HUES64 (cell line): ENCODE data around the gene SEZ6L.

Experiments used
- H3K27ac ChIP-seq: 2 replicates; pipeline ENCODE4 v1.7.0; 2013; ENCODE audit warnings: low read depth, low read length, inconsistent platforms
- H3K27me3 ChIP-seq: 2 replicates; pipeline ENCODE4 v1.6.1; 2013; ENCODE audit warnings: mild to moderate bottlenecking, low read length; ENCODE audit not compliant: insufficient read depth
- H3K36me3 ChIP-seq: 2 replicates; pipeline ENCODE4 v1.6.1; 2013; ENCODE audit warnings: mild to moderate bottlenecking, low read length; ENCODE audit not compliant: insufficient read depth
- H3K4me1 ChIP-seq: 2 replicates; pipeline ENCODE4 v1.6.1; 2013; ENCODE audit warnings: mild to moderate bottlenecking, low read length, moderate library complexity; ENCODE audit not compliant: insufficient read depth
- H3K4me3 ChIP-seq: 2 replicates; pipeline ENCODE4 v1.5.1; 2013; ENCODE audit warnings: mild to moderate bottlenecking, low read length, moderate library complexity
- H3K9ac ChIP-seq: 2 replicates; pipeline ENCODE4 v1.6.1; 2013; ENCODE audit warnings: mild to moderate bottlenecking, low read depth, low read length
- H3K9me3 ChIP-seq: 2 replicates; pipeline ENCODE4 v1.6.1; 2013; ENCODE audit warnings: low read depth, low read length; ENCODE audit not compliant: insufficient read depth
- WGBS: fragments of 150-250, 120-280 bp; methylation state at CpG from one replicate; pipeline ENCODE4 v1.1.7; 2013; ENCODE audit warnings: missing lambda C conversion rate; 5-methylcytosine and 5-hydroxymethylcytosine counted together

SEZ6L gene

GRCh38 chr22:26245001-26245400, 75.7 kb downstream of the SEZ6L start:
- 89% methylated on average over 7 of the region's 7 CpGs for WGBS
- H3K27me3 ChIP-seq, result no peaks in the 10 kb centered on the region
- H3K27ac ChIP-seq, result no peak overlapping the region
- no peak overlapping the region for H3K4me3 ChIP-seq
- no peaks in the 10 kb centered on the region for H3K4me1 ChIP-seq
- no peaks in the 10 kb centered on the region for H3K36me3 ChIP-seq
- H3K9ac ChIP-seq, result no peak overlapping the region
- no peaks in the 10 kb centered on the region for H3K9me3 ChIP-seq

- Histone ChIP-seq H3K4me1 (no peaks in the 10 kb centered on the region), H3K27ac (no peak overlapping the region), H3K27me3 (no peaks in the 10 kb centered on the region), H3K36me3 (no peaks in the 10 kb centered on the region), H3K9ac (no peak overlapping the region), H3K9me3 (no peaks in the 10 kb centered on the region), H3K4me3 (no peak overlapping the region)
- WGBS, result 95% methylated on average over 6 of the region's 7 CpGs
Measured at GRCh38 chr22:26246552-26246951, 77.3 kb downstream of the SEZ6L start.

DNA sequence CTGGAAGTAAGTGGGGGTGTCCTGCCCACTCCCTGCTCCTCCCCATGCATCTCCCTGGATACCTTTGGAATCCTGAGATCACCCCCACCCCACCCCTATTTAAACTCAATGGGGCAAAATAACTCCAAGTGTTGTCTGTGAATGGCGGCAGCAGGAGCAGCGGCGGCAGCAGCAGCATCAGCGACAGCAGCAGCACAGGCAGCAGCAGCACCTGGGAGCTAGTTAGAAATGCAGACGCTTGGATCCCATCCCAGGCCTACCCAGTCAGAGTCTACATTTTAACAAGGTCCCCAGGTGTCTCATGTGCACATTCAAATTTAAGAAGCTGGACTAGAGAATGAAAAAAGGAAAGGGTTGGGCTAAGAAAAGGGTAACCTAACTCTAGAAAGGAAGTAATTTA, 82.6 kb downstream of the SEZ6L start:
- H3K4me1 ChIP-seq, result no peaks in the 10 kb centered on the region
- no peak overlapping the region for H3K27ac ChIP-seq
- no peak overlapping the region for H3K9ac ChIP-seq
- no peak overlapping the region for H3K4me3 ChIP-seq
- 91% methylated on average over 5 of the region's 5 CpGs for WGBS
- H3K9me3 ChIP-seq, result no peaks in the 10 kb centered on the region
- H3K36me3 ChIP-seq, result no peaks in the 10 kb centered on the region
- H3K27me3 ChIP-seq, result no peaks in the 10 kb centered on the region; the same call in 1 of the 2 replicates

- no peak overlapping the region for H3K9ac ChIP-seq
- no peak overlapping the region for H3K27ac ChIP-seq
- peaks cover 8% of the 10 kb centered on the region for H3K27me3 ChIP-seq
- whole genome bisulfite sequencing, result 7% methylated on average over 5 of the region's 6 CpGs
- no peaks in the 10 kb centered on the region for H3K36me3 ChIP-seq
- H3K4me3 ChIP-seq, result no peak overlapping the region
- H3K4me1 ChIP-seq, result no peaks in the 10 kb centered on the region; the same call in 1 of the 2 replicates
- no peaks in the 10 kb centered on the region for H3K9me3 ChIP-seq
Measured at GRCh38 chr22:26259510-26259909, 90.2 kb downstream of the SEZ6L start.

- Histone ChIP-seq H3K4me3 (no peak overlapping the region), H3K27me3 (peaks cover 8% of the 10 kb centered on the region), H3K27ac (no peak overlapping the region), H3K4me1 (no peaks in the 10 kb centered on the region; the same call in 1 of the 2 replicates), H3K9ac (no peak overlapping the region), H3K9me3 (no peaks in the 10 kb centered on the region), H3K36me3 (no peaks in the 10 kb centered on the region)
- whole genome bisulfite sequencing, result 84% methylated on average over 1 of the region's 1 CpG
Measured at GRCh38 chr22:26264162-26264561, 94.9 kb downstream of the SEZ6L start.

DNA sequence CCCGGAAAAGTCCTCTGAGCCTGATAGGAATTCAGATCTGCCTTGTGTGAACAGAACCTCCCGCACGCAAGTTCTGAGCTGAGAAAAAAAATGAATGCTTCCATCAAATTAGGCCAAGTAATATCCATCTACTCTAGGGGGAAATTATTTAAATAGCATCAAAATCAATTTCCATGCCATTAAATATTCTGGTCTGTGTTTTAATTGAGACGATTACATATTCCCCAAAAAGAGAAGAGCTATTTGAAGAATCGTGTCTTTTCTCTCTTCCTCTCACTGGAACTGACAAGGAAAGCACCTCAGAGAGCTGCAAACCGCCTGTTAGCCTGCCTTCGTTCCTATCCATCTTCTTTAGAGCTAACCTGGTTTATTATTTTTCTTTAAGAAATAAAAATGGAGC, 96.0 kb downstream of the SEZ6L start:
- no peaks in the 10 kb centered on the region for H3K9me3 ChIP-seq
- H3K27ac ChIP-seq, result no peak overlapping the region
- H3K36me3 ChIP-seq, result no peaks in the 10 kb centered on the region
- H3K27me3 ChIP-seq, result peaks cover 6% of the 10 kb centered on the region
- WGBS, result 84% methylated on average over 7 of the region's 7 CpGs
- no peaks in the 10 kb centered on the region for H3K4me1 ChIP-seq
- no peak overlapping the region for H3K9ac ChIP-seq
- no peak overlapping the region for H3K4me3 ChIP-seq

- Histone ChIP-seq H3K9me3 (no peaks in the 10 kb centered on the region), H3K4me1 (no peaks in the 10 kb centered on the region), H3K4me3 (no peak overlapping the region), H3K36me3 (no peaks in the 10 kb centered on the region), H3K9ac (no peak overlapping the region), H3K27ac (no peak overlapping the region), H3K27me3 (peaks cover 6% of the 10 kb centered on the region)
- 87% methylated on average over 6 of the region's 6 CpGs for WGBS
Measured at GRCh38 chr22:26265909-26266308, 96.6 kb downstream of the SEZ6L start.

- Histone ChIP-seq H3K36me3 (no peaks in the 10 kb centered on the region), H3K9me3 (no peaks in the 10 kb centered on the region), H3K4me3 (no peak overlapping the region), H3K9ac (no peak overlapping the region), H3K27ac (no peak overlapping the region), H3K27me3 (no peaks in the 10 kb centered on the region), H3K4me1 (no peaks in the 10 kb centered on the region)
- 60% methylated on average over 1 of the region's 1 CpG for WGBS
Measured at GRCh38 chr22:26267856-26268255, 98.6 kb downstream of the SEZ6L start.

GRCh38 chr22:26269572-26269971, 100.3 kb downstream of the SEZ6L start:
- no peaks in the 10 kb centered on the region for H3K27me3 ChIP-seq
- H3K9me3 ChIP-seq, result no peaks in the 10 kb centered on the region
- H3K4me3 ChIP-seq, result no peak overlapping the region
- 82% methylated on average over 7 of the region's 7 CpGs for WGBS
- H3K9ac ChIP-seq, result no peak overlapping the region
- no peaks in the 10 kb centered on the region for H3K36me3 ChIP-seq
- no peak overlapping the region for H3K27ac ChIP-seq
- no peaks in the 10 kb centered on the region for H3K4me1 ChIP-seq

- Histone ChIP-seq H3K4me3 (no peak overlapping the region), H3K27me3 (no peaks in the 10 kb centered on the region), H3K36me3 (no peaks in the 10 kb centered on the region), H3K4me1 (peaks cover 4% of the 10 kb centered on the region; the same call in 1 of the 2 replicates), H3K9me3 (no peaks in the 10 kb centered on the region), H3K9ac (no peak overlapping the region), H3K27ac (no peak overlapping the region)
- WGBS, result 88% methylated on average over 6 of the region's 6 CpGs
Measured at GRCh38 chr22:26271427-26271826, 102.2 kb downstream of the SEZ6L start.

- H3K27ac ChIP-seq, result no peak overlapping the region
- no peaks in the 10 kb centered on the region for H3K9me3 ChIP-seq
- no peak overlapping the region for H3K4me3 ChIP-seq
- 91% methylated on average over 12 of the region's 12 CpGs for WGBS
- peaks cover 6% of the 10 kb centered on the region; the same call in 1 of the 2 replicates for H3K4me1 ChIP-seq
- no peaks in the 10 kb centered on the region for H3K27me3 ChIP-seq
- H3K36me3 ChIP-seq, result no peaks in the 10 kb centered on the region
- no peak overlapping the region for H3K9ac ChIP-seq
Measured at GRCh38 chr22:26273011-26273675, 103.9 kb downstream of the SEZ6L start.
